Epithelial cell of esophagus (primary cell): Measurements from ENCODE around the gene OR4N5.

Experiments
- DNase-seq: peaks from one replicate; pipeline ENCODE4 v3.0.0; 2010; ENCODE audit warnings: low read depth
- H3K4me3 ChIP-seq: 2 replicates; pipeline ENCODE4 v1.5.1; 2011; ENCODE audit warnings: mild to moderate bottlenecking, low read length, control low read depth
- CTCF ChIP-seq: IDR thresholded peaks from 2 replicates; pipeline ENCODE4 v1.5.1; 2011; ENCODE audit warnings: low read depth, mild to moderate bottlenecking, low read length, control low read depth, inconsistent platforms; ENCODE audit not compliant: insufficient read depth; ENCODE audit errors: missing control alignments

Gene OR4N5

GRCh38 chr14:20194101-20194500 is 55.5 kb downstream of the OR4N5 start:
- no peak for TF ChIP-seq CTCF
- H3K4me3 ChIP-seq: no peak overlapping the region
- DNase-seq: no peak
